ENCODE data around the gene COLEC12. TPM values are rescaled to one million over a fixed set of nuclear protein-coding genes. Genes with fewer than 3 reads are reported as not detected.

Gene COLEC12
- total and polyA plus RNA-seq, 10 of the 15 experiments (the other 5 are each of a cell fraction or from before 2014, with no cell fraction given) = 0.04 to 0.05 TPM; not detected in 8

GRCh38 chr18:269480-270095, 230.9 kb downstream of the COLEC12 start (continued):
- TF ChIP-seq MEF2A (IDR thresholded peaks at IDR 0.05; ENCODE audit: insufficient read depth, low read depth, low read length) (no peak), EP300 (IDR thresholded peaks at IDR 0.05; ENCODE audit: borderline replicate concordance in 1 of 2, control insufficient read depth in 1 of 2, low read depth in 2 of 2, low read length in 2 of 2) (no peak), ZNF24 (IDR thresholded peaks at IDR 0.05) (no peak), PRDM15 (CRISPR knock-in tag; IDR thresholded peaks at IDR 0.05) (no peak), YBX1 (IDR thresholded peaks at IDR 0.05) (no peak), CEBPB (IDR thresholded peaks at IDR 0.05; ENCODE audit: borderline replicate concordance in 1 of 2, low read depth in 2 of 2, low read length in 2 of 2) (no peak), MAX (IDR thresholded peaks at IDR 0.05; ENCODE audit: low read depth, low read length) (no peak)

Measured in GM12878 (cell line).